Stimulated activated CD8-positive, alpha-beta memory T cell treated with anti-CD3 and anti-CD28 coated beads, Interleukin-4, amount 100 ng/mL, for 24 hours (primary cell): ENCODE measurements around the gene GMNN.
"Not testable (repeated sequence)": the region's sequence is repeated elsewhere in the genome, so short reads cannot be mapped to it uniquely, and the experiment has no call there.

Experiments
- DNase-seq: peaks from one replicate; pipeline ENCODE4 v3.0.0-alpha.2; 2020; ENCODE audit warnings: low read depth

Gene GMNN

DNA sequence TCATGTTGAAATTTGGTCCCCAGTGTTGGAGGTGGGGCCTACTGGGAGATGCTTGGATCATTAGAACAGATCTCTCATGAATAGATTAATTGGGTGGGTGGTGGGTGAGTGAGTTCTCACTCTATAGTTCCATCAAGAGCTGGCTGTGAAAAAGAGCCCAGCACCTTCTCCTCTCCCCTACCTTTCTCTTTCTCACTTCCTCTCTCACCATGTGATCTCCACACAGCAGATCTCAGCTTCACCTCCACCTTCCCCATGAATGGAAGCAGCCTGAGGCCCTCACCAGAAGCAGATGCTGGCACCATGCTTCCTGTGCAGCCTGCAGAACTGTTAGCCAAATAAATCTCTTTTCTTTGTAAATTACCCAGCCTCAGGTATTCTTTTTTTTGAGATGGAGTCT lies 12.9 kb upstream of the GMNN start:
- no peak for DNase-seq

GRCh38 chr6:24763578-24763977 lies 11.2 kb upstream of the GMNN start:
- DNase-seq: no peak

DNA sequence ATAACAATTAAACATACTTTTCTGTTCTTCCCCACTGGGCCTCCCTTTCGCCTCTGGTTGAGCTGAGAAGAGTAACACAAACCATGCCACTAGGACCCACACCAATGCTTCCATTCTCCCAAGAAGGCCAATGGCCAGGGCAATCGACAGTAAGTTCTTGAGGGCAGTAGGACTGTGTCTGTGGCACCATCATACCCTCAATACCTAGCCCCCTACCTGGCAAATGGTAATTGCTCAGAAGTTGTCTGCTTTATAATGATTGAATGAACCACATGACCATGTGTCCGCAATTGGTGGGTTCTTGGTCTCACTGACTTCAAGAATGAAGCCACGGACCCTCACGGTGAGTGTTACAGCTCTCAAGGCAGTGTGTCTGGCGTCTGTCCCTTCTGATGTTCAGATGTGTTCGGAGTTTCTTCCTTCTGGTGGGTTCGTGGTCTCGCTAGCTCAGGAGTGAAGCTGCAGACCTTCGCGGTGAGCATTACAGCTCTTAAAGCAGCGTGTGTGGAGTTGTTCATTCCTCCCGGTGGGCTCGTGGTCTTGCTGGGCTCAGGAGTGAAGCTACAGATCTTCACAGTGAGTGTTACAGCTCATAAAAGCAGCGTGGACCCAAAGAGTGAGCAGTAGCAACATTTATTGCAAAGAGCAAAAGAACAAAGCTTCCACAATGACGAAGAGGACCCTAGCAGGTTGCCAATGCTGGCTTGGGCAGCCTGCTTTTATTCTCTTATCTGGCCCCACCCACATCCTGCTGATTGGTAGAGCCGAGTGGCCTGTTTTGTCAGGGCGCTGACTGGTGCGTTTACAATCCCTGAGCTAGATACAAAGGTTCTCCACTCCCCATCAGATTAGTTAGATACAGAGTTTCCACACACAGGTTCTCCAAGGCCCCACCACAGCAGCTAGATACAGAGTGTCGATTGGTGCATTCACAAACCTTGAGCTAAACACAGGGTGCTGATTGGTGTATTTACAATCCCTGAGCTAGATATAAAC lies 9.6 kb upstream of the GMNN start:
- DNase-seq: not testable (repeated sequence)

- not testable (repeated sequence) for DNase-seq
Observed at GRCh38 chr6:24765968-24766367, 8.8 kb upstream of the GMNN start.

- no peak for DNase-seq
Observed at GRCh38 chr6:24766680-24767462, 7.9 kb upstream of the GMNN start.

DNA sequence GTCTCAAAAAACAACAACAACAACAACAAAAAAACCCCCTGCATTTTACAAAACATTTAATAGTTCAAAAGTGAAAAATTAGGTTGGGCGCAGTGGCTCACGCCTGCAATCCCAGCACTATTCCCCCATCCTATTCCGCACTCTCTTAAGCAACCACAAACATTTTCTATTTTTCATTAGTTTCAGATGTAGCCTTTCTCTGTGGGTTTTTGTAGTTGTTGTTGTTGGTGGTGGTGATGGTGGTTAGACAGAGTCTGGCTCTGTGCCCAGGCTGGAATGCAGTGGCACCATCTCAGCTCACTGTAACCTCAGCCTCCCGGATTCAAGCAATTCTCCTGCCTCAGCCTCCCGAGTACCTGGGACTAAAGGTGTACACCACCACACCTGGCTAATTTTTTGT lies 6.4 kb upstream of the GMNN start:
- no peak for DNase-seq

DNA sequence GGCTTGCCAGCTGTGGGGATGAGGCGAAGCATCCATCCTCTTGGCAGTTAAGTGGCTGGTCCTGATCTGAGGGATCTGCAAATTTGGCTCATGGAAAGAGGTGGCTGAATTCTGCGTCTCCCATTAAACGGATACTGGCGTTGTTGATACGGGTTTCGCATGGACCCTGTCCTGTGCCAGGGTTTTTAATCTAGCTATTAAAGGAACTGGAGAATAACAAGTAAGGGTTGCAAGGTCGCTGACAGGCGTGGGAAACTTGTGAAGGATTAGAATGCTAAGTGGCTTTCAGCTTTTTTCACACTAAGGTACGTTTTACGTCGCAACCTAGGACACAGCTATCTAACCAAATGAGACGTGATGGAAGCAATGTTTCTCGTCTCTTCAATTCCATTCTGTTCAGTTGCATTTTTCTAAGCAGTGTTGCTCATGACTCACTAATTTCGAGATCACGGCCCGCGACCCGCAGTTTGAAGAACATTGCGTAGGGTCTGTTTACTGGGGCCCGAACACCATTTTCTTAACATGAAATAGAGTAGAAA lies 852 bp downstream of the GMNN start:
- no peak for DNase-seq

GRCh38 chr6:24777227-24777626 lies 2.5 kb downstream of the GMNN start:
- DNase-seq: no peak

DNA sequence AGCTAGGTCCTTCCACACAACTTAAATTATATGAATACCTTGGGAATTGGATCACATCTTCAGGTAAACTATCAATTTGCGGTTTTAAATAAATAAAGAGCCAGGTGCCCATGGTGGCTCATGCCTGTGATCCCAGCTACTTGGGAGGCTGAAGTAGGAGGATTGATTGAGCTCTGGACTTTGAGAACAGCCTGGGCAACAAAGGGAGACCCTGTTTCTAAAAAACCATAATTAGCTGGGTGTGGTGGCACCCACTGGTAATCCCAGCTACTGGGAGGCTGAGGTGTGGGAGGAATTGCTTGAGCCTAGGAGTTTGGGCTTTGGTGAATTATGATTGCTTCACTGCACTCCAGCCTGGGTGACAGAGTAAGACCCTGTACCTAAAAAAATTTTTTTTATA lies 3.4 kb downstream of the GMNN start:
- no peak for DNase-seq

GRCh38 chr6:24778878-24779277 lies 4.1 kb downstream of the GMNN start:
- no peak for DNase-seq

DNA sequence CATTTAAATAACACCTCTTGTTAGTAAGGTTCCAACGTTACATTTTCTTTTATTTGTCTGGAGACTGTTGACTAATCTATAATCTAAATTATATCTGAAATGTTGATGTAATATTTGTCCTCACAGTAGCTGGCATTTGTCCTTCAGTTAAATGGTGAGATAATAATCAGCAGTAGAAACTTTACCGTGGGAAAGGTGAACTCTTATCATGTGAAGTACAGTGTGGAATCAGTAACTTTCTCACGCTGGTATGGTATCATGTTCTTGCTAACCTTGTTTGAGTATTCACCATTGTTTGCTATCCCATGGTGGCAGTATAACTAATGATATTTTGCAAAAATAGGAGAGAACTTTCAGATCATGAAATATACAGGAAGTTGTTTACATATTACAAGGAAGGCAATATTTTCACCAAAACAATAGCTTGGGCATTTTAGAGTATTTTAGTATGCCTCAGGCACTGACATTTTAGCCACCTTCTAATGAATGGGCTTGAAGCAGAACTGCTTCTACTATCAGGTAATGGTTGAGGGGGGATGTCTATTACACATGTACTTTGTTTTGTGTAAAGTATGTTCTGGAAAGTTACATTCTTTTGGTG lies 4.8 kb downstream of the GMNN start:
- DNase-seq: no peak

- DNase-seq: no peak
Observed at GRCh38 chr6:24780206-24780605, 5.5 kb downstream of the GMNN start.

- DNase-seq: no peak
Observed at GRCh38 chr6:24788031-24788665, 13.4 kb downstream of the GMNN start.

DNA sequence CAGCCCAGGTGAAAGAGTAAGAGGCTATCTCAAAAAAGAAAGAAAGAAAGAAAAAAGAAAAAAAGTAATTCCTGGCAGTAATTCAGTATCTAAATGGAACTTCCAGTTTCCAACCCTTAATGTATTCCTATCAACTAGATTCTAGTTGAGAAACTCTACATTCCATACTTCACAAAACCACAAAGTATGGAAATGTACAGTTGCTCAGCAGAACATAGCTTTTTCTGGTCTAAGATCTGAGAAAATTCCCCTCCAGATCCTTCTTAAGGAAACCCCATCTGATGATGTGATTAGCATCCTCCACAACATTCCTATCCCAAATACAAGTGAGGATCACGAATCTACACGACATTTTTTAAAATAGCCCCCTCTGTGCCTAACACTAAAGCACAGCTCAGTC lies 20.4 kb downstream of the GMNN start:
- DNase-seq: no peak

DNA sequence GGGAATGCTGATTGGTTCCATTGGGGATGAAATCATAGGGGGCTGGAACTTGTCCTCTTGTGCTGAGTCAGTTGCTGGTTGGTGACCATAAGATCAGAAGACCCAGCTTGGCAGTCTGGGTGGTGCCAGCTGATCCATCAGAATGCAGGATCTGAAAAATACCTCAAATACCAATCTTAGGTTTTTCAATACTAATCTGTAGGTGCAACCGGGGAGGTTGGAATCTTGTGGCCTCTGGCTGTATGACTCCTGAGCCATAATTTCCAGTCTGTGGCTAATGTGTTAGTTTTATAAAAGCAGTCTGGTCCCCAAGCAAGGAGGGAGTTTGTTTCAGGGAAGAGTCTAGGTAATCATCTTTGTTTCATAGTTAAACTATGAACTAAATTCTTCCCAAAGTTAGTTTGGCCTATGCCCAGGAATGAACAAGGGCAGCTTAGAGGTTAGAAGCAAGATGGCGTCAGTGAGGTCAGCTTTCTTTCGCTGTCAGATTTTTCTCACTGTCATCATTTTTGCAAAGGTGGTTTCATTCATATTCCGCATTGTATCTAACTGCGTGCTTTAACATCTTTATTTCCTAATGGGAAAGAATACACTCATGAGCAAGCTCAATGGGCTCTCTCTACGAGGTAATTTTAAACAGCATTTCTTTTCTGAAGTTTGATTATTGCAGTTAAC lies 22.0 kb downstream of the GMNN start:
- DNase-seq: no peak

DNA sequence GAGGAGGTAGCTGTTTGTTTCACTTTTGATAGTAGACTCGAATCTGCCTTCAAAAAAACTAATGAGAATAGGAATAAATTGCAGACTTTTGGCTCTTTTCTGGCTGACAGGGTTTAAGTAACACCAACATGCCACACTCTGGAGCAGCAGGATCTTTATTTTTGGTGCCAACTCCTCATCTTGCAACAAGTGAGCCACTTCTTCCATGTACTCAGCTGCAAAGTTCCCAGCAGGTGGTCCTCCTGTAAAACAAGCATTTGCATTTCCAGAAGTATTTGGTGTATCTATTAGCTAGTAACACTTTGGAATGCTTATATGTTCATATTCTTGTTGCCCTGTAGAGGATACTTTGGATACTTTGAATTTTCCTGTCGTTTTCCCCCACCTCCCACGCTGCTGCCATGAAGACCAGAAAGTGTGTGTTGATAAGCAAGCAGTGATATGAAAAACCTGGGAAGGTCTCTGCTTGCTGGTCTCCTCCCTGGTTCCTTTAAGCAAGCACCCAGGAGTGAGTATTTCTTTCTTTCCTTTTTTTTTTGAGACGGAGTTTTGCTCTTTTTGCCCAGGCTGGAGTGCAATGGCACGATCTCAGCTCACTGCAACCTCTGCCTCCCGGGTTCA lies 23.0 kb downstream of the GMNN start:
- no peak for DNase-seq

DNA sequence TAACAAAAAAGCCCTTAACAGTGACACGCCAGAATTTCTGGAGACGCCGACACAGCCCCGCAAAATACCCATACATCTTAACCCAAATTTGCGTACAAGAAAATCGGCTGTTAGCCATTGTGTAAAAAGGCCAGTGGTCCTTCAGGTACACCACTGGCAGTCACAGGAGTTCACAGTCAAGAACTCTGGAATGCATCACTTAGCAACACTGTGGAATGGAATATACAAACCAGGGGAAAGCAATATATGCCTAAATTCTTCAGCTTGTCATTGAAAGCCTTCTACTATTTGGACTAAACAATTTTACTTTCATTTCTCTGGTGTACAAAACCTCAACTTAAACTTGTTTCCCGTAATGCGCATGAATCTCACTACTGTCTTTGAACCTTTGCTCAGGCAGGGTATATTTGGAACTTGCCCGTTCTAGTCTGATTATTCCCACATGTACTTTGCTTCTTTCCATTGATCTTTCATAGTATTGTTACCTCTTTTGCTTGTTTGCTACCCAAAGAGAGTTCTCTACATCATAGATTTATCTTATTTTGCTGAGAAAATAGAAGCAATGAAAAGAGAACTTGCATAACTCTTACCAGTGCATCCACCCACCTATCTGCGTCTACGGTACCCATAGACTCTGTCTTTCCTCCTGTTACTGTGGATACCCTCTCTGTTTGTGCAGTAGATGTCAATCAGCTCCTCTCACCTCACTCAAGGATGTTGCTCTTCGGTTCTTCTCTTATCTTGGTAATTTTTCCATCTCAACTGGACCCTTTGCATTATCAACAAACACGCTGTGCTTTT lies 24.2 kb downstream of the GMNN start, which contains the start of gene ARMH2:
ARMH2 (minus strand) TSS at position 178 of the 801 bp plus-strand sequence; CDS start at position 118, 60 bp downstream.
- DNase-seq: no peak

- DNase-seq: no peak
Observed at GRCh38 chr6:24799541-24799915, 24.8 kb downstream of the GMNN start.

GRCh38 chr6:24802271-24803059 lies 27.7 kb downstream of the GMNN start:
- DNase-seq: no peak
